GM18505 (cell line): ENCODE data around the gene REEP1.

ENCODE experiments used
- ATAC-seq: cut with Tn5 transposase; IDR thresholded peaks from one replicate; pipeline ENCODE4 v1.9.1; 2021; ENCODE audit not compliant: unreplicated experiment
- POLR2A ChIP-seq: IDR thresholded peaks from 4 replicates; pipeline ENCODE4 v1.6.1; 2011; ENCODE audit warnings: borderline replicate concordance; ENCODE audit not compliant: insufficient read depth, insufficient read length; ENCODE audit errors: extremely low read depth

Gene REEP1

GRCh38 chr2:86275962-86276361, 61.5 kb downstream of the REEP1 start:
- ATAC-seq, result no peak

GRCh38 chr2:86275384-86275799, 62.0 kb downstream of the REEP1 start:
- TF ChIP-seq POLR2A, result no peak
- no peak for ATAC-seq

More at GRCh38 chr2:86275962-86276361, 61.5 kb downstream of the REEP1 start:
- no peak for TF ChIP-seq POLR2A

GRCh38 chr2:86274918-86275275, 62.5 kb downstream of the REEP1 start:
- TF ChIP-seq POLR2A, result no peak
- ATAC-seq, result peak; percentile 56

- ATAC-seq, result peak; percentile 72
- no peak for TF ChIP-seq POLR2A
Measured at GRCh38 chr2:86274265-86274917, 63.0 kb downstream of the REEP1 start.

- TF ChIP-seq POLR2A, result no peak
- no peak for ATAC-seq
Measured at GRCh38 chr2:86272111-86272510, 65.3 kb downstream of the REEP1 start.

- no peak for TF ChIP-seq POLR2A
Measured at GRCh38 chr2:86271248-86271647, 66.2 kb downstream of the REEP1 start.

GRCh38 chr2:86263956-86264355, 73.5 kb downstream of the REEP1 start:
- no peak for TF ChIP-seq POLR2A
- ATAC-seq, result no peak

More at GRCh38 chr2:86271248-86271647, 66.2 kb downstream of the REEP1 start:
- ATAC-seq, result no peak

GRCh38 chr2:86260978-86261377, 76.4 kb downstream of the REEP1 start:
- TF ChIP-seq POLR2A, result no peak
- ATAC-seq, result no peak

- no peak for ATAC-seq
- TF ChIP-seq POLR2A, result no peak
Measured at GRCh38 chr2:86258106-86258505, 79.3 kb downstream of the REEP1 start.

- no peak for TF ChIP-seq POLR2A
- ATAC-seq, result no peak
Measured at GRCh38 chr2:86256982-86257381, 80.4 kb downstream of the REEP1 start.

GRCh38 chr2:86256300-86256699, 81.1 kb downstream of the REEP1 start:
- TF ChIP-seq POLR2A, result no peak
- ATAC-seq, result no peak

GRCh38 chr2:86254576-86255538, 82.6 kb downstream of the REEP1 start:
- no peak for TF ChIP-seq POLR2A
- ATAC-seq, result no peak

GRCh38 chr2:86253424-86253823, 84.0 kb downstream of the REEP1 start:
- no peak for TF ChIP-seq POLR2A
- ATAC-seq, result no peak

- no peak for ATAC-seq
Measured at GRCh38 chr2:86251840-86252266, 85.6 kb downstream of the REEP1 start.

More at GRCh38 chr2:86251840-86252266, 85.6 kb downstream of the REEP1 start:
- no peak for TF ChIP-seq POLR2A
